HG03457 (cell line): ENCODE results near the gene AKIRIN2.

Experiments
- ATAC-seq: cut with Tn5 transposase; IDR thresholded peaks from one replicate; pipeline ENCODE4 v1.9.1; 2021; ENCODE audit warnings: moderate number of reproducible peaks; ENCODE audit not compliant: unreplicated experiment

Gene AKIRIN2

DNA sequence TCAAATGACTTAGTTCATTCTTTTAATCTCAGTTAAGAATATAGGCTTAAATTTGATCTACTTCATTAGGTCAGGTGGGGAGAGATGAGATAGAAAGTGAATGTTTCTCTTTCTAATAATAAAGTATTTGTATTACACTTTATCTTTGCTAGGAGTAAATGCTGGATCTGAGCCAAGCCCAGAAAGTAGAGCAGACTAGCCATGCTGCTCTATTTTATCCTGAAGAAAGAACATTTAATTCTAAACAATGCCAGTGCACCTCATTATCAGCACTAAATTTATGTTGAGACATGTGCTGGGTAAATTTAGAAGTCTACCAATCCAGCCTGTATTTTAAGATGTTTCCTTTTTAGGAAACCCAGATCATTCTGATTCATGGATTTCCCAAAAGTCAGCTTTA is 43.5 kb downstream of the AKIRIN2 start:
- no peak for ATAC-seq

DNA sequence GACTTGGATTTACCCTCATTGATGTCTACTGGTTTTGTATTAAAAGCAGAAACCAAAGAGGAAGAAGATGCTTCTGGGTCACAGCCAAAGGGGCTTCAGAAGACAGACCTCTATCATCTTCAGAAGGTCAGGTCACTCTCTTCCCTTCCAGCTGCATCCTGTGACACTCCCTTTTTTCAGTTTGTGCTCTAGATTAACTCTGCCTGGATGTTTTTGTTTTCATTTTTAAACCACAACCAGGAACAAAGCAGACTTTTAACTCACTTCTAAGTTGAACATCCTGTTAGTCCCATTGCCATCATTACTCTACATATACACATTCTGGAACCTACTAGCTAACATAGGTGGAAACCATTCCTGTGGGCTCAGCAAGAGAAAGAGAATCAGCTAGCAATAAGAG is 45.2 kb downstream of the AKIRIN2 start:
- peak; percentile 59 for ATAC-seq

DNA sequence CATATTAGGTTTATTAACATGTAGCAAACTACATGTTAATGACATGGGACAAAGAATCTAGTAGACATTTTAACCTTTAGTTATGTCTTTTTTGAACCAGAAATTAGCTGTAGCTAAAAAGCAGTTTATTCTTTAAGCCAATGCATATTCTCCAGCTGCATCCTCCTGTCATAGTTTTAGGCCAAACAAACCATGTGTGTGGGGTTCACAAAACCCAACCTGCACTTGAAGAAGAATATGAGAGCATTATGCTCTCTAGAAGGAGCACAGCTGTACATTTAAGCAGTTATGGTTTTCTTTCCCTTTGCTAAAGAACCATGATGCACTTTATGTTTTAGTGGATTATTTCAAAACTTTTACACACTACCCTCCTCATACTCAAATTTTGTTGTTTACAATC is 46.2 kb downstream of the AKIRIN2 start:
- no peak for ATAC-seq

DNA sequence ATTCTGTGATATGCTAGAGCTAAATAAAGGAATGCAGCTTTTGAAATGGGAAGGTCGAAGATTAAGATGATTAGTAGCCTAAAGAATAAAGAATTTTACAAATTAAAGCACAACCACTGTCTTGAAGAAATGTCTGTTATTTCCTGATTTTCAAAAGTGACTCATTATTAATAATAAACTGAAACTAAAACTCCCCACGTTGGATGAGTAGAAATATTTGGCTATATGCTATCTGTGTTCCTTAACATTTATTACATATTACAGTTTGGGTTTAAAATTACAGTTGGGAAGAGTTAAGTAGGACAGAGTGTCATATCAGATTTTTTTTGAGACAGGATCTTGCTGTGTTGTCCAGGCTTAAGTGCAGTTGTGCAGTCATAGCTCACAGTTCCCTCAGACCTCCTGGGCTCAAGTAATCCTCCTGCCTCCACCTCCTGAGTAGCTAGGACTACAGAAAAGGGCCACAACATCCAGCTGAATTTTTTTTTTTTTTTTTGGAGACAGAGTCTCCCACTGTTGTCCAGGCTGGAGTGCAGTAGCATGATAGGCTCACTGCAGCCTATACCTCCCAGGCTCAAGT is 47.1 kb downstream of the AKIRIN2 start:
- ATAC-seq, result no peak

DNA sequence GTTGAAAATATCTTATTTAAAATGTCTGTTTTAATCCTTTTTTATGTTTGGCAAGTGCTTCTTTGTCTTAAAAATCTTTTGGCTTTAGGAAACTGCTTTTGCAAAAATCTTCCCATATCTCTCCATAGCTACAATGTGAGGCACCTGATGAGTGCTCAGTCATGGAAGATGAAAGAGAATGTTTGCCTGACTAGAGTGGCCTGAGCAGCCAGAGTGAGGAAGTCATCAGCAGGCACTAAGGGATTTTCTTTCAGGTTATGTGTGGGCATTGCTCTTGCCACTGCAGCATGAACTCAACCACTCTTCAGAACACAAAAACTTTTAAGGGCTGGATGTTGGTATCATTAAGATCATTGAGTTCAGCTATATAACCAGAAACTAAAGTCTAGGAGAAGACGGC is 47.9 kb downstream of the AKIRIN2 start:
- no peak for ATAC-seq

DNA sequence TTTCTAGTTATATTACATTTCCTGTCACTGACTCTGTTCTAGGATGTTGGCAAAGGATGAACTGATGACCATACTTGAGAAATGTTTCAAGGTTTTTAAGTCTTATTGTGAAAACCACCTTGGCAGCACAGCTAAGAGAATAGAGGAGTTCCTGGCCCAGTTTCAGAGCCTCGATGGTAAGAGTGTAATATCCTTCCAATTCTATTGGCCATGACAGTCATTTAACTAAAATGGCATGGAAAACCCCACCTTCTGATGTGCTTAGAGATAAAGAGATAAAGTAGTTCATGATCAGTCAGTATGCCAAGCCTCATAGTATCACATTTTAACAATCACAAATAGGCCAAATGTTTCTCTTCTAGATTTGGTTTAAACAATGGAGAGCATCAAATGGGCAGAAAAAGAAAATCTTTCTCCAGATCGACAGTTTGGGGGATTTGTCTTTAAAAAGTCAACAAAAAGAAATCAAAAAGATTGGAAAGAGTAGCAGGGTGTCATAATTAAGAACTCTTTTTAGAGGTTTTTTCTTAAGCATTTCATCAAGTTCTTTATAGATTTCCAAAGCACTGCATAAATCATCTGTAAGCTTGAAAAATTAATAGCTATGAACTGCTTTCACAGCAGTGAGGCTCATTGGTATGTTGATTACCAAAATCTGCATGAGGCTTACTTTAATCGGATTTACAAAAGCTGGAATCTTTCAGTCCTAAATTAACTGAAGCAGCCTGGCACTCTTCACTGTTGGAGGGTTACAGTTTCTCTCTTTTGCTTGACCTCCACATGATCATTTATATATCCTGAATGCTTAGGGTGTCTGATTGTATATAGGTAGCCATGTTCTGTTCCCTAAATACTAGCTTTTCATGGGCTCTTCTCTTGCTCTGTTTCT is 48.7 kb downstream of the AKIRIN2 start:
- ATAC-seq, result no peak

DNA sequence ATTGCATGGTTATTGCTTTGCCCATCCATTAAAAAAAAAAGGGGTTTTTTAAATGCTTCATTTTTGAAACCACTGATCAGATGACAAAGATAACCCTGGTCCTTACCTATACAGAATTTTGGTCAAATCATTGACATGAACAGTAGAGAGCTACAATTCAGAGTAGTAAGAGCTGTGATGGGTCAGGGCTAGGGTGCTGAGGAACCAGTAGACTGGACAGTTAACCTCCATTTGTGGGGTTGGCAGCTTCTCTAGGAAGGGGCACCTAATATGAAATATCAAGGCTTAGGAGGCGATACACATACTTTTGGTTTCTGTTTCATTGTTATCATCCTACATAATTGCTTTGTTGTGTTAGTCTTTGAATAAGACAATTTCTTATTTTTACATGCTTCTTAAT is 57.0 kb downstream of the AKIRIN2 start:
- no peak for ATAC-seq

DNA sequence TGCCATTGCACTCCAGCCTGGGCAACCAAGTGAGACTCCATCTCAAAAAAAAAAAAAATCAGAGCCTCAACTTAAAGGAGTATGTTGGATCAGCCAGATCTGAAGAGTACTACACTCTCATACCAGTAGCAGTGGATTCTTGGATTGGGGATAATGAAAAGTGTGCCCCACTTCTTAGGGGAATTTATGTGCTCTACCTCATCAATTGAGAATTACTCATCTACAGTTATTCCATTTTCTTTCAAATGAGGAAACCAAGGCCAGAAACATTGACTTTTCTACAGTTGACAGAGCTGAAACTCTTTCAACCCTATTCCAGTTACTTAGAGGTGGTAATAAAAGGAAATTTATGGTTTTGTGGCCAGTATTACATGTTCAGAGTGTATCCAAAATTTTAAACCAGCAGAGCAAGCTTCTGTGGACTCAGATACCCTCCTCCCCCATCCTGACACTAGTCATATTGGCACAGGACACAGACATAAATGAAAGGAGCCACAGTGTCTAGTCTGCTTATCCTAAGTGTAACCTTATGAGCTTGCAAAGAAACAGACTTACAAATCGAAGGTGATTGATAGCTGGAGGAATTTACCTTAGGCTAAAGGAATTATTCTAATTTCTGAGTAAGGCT is 60.9 kb downstream of the AKIRIN2 start:
- no peak for ATAC-seq

DNA sequence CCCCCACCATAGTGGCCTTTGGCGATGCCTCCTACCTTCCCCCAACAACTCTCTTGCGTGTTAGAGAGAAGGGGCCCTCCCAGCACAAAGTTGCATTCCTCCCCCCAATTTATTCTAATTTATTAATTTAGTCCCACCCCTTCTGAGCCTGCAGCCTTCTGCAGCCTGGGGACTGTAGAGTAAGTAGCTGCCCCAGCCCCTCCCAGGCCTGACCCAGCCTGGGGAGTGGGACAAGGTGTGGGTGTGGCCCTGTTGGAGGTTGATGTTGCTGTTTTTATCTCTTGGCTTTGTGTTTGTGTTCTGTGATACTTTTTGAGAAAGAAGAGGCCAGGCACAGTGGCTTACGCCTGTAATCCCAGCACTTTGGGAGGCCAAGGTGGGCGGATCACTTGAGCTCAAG is 62.7 kb downstream of the AKIRIN2 start:
- no peak for ATAC-seq

DNA sequence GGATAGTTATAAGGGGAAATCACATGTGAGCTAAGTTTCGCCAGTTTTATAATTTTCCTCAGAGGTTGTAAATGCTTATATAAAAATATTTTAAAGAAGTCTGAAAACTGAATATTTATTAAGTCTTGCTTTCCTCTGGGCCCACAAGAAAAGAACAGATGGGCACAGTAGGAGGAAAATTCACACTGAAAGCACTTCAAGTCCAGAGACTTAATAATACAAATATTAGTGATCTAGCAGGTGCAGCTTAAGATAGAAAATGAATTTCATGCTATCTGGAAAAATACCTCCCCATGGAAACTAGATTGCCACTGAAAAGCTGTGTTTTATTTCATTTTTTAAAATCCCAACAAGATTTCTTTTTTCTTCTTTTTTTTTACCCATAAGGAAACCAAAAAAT is 64.9 kb downstream of the AKIRIN2 start:
- ATAC-seq, result no peak

DNA sequence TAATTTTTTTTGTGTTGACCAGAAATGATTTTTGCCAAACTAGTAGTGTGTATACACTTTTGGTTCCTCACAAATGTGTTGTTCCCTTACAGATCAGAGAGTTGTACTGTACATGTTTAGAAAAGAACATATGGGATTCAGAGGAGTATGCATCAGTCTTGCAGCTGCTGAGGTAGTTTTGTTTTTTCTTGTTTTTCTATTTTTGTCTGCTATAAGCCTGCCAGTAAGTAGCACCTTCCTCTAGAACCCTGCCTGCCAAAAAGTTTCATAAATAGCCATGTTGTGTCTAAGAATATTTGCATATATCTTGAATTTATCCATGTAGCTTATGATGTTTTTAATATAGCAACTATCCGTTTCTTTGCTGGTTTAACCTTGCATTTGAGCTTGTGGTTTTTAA is 65.7 kb downstream of the AKIRIN2 start:
- no peak for ATAC-seq

DNA sequence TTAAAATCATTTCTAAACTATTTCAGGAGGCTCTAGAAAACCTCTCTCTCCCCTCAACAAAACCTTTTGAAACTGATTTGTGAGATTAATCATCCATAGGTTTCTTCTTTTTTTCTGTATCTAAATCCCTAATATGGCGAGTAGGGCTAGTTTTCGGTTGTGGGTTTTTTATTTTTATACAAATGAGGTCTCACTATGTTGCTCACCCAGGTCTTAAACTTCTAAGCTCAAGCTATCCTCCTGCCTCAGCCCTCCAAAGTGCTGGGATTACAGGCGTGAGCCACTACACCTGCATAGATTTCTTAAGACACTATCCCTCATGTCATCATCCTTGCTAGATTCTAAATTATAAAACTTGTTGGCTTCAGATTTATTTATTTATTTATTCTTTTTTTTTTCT is 68.2 kb downstream of the AKIRIN2 start:
- no peak for ATAC-seq

DNA sequence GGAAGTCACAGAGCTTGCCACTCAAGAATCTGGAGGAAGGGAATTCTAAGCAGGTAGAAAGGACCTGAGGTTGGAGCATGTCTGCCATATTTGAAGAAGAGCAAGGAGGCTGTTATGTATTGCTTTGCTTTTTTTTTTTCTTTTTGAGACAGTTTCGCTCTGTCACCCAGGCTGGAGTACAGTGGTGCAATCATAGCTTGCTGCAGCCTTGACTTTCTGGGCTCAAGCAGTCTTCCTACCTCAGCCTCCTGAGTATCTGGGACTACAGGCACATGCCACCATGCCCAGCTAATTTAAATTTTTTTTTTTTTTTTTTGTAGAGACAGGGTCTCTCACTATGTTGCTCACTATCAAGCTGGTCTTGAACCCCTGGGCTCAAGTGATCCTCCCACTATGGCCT is 71.3 kb downstream of the AKIRIN2 start:
- ATAC-seq, result no peak

DNA sequence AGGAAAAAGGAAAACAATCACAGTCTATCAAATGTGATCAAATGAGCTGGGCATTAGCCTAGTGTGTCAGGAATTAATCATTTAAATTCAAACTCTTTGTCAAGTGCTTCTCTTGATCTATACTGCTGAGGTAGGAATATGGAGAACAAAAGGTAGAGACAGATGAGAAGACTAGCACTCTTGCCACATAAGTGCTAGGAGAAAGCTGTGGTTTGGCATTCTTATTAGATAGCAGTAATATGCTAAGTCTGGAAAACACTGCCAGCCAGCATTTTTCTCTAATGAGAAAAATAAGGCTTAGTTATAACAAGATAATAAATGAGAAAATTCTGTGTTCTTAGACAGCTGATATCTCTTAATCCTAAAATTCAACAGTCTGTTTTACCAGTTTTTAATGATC is 73.2 kb downstream of the AKIRIN2 start:
- ATAC-seq, result no peak

DNA sequence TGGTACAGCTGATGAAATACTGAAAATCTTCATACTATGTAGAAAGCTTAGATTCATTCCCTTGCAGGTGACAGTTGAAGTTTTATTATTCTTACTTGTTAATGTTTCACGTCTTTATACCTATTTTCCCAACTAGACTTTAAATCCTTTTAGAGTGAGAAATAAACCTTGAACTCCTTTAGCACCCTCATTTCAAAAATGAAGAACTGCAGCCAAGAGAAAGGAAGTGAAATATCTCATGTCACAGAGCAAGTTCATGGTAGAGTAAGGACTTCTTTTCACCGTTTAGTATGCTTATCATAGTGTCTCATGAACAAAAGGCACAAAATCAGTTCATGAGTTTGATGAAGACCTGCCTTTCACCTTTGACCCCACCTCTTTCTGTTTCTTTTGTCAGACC is 73.6 kb downstream of the AKIRIN2 start:
- no peak for ATAC-seq
